ENCODE data around the gene CEP43.

The CEP43 gene

GRCh38 chr6:167015302-167015701 is 16.1 kb downstream of the CEP43 start:
- no peak for DNase-seq

- no peak for DNase-seq
Measured at GRCh38 chr6:167020206-167020605, 21.0 kb downstream of the CEP43 start.

- no peak for DNase-seq
Measured at GRCh38 chr6:167027308-167027707, 28.1 kb downstream of the CEP43 start.

- no peak for DNase-seq
Measured at GRCh38 chr6:167027772-167028171, 28.6 kb downstream of the CEP43 start.

- no peak for DNase-seq
Measured at GRCh38 chr6:167030222-167031072, 31.2 kb downstream of the CEP43 start.

GRCh38 chr6:167031082-167031709 is 32.0 kb downstream of the CEP43 start:
- DNase-seq = no peak

GRCh38 chr6:167034056-167034455 is 34.9 kb downstream of the CEP43 start:
- no peak for DNase-seq

- DNase-seq = no peak
Measured at GRCh38 chr6:167037762-167038161, 38.6 kb downstream of the CEP43 start.

GRCh38 chr6:167044696-167045095 is 45.5 kb downstream of the CEP43 start:
- no peak for DNase-seq

GRCh38 chr6:167045828-167046580 is 46.8 kb downstream of the CEP43 start:
- no peak for DNase-seq

- DNase-seq = no peak
Measured at GRCh38 chr6:167046861-167047495, 47.8 kb downstream of the CEP43 start.

GRCh38 chr6:167047554-167047953 is 48.4 kb downstream of the CEP43 start:
- no peak for DNase-seq

Data from NCI-H1417 (cell line).